Lower leg skin (tissue), 3 donors: ENCODE measurements around the gene TYMS.

Source experiments
- CTCF ChIP-seq, 3 donors: fragments of 450-650 bp; IDR thresholded peaks; one replicate each; pipeline ENCODE4 v1.5.1; 2016; ENCODE audit warnings: antibody characterized with exemption in 3 of 3, mild to moderate bottlenecking in 3 of 3, moderate library complexity in 2 of 3
- POLR2A ChIP-seq, 2 donors: fragments of 450-650 bp; IDR thresholded peaks; one replicate each; pipeline ENCODE4 v1.6.1; 2016 to 2017; ENCODE audit warnings: antibody characterized with exemption in 2 of 2, mild to moderate bottlenecking in 1 of 2, moderate library complexity in 1 of 2

GRCh38 chr18:655445-655844 lies 2.0 kb upstream of the TYMS start:
- no peak for TF ChIP-seq CTCF (IDR thresholded peaks at IDR 0.05)
- TF ChIP-seq POLR2A (IDR thresholded peaks at IDR 0.05): no peak
